ENCODE measurements around the gene SLC7A5. TPM values are rescaled to one million over a fixed set of nuclear protein-coding genes. Genes with fewer than 3 reads are reported as not detected.
A peak's percentile ranks its signal among the peaks of the same experiment; 100 is the strongest.
"Not testable (repeated sequence)": the region's sequence is repeated elsewhere in the genome, so short reads cannot be mapped to it uniquely, and the experiment has no call there.

The SLC7A5 gene
- total RNA-seq, 1 experiment from 2014 or later, result 75.8 TPM

DNA sequence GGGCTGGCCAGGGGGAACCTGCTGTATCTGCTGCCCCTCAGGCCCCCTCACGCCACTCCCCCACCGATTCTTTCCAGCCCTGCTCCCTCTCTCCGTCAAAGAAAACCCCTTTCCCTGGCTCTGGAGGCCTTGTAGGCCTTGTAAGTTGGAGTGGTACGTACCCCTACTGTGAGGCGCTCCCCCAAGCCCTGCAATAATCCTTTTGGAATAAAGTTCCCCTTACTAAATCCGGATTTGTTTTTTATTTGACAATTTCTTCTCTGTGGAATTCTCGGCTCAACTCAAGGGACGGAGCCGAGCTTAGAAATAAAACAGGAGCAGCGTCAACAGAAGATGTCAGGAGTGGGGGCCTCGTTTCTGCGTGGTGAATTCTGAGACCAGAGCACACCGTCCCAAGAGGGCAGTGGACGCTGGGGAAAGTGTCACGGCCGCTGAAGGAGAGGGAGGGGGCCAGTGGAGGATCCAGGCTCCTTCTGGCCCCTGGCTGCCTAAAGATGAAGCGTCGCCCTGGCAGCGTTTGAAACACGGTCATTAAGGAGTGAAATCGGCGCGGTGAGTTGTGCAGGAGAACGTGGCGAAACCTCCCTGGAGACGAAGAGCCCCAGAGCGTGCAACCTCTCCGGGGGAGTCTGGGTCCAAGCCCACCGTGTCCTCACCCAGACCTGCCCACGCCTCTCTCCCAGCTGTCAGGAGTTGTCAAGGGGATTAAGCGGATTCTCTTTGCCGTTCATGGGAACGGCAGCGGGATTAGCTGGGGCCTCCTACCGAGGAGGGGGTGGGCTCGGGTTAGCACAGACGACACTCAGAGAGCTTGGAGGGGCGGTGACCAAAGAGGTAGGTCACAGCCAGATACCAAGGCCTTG is 47.0 kb downstream of the SLC7A5 start:
- no peak for DNase-seq (ENCODE audit: low spot score)

DNA sequence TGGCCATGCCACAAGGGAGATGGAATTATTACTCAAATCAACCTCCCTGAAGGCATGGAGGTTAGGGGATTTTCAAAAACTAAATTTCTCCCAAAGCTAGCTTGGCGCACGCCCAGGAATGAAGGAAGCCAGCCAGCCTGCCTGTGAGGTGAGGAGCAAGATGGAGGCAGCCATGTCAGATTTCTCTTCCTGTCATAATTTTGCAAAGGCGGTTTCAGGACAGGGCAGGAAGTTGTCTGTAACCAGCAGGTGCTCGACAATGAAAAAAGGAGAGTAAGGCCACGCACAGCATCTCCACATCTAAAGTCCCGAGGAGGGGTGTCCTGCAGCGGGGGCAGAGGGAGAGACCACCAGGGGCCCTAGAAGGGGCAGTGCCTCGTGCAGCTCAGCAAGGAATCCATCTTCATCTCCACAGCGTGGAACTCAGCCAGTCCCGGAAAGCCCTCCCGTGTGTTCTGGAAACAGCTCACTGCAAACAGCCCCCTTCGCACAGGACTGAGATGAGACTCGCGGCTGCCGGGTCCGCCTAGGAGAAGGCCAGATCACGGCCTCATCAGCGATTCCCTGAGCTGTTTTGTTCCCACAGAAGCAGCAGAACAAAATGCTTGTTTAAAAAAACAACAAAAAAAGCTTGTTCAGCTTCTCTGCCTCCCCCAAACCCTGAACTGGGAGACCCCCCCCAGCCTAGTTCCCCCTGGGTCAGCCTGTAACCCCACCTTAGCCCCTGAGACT is 47.8 kb downstream of the SLC7A5 start:
- no peak for DNase-seq (ENCODE audit: low spot score)

DNA sequence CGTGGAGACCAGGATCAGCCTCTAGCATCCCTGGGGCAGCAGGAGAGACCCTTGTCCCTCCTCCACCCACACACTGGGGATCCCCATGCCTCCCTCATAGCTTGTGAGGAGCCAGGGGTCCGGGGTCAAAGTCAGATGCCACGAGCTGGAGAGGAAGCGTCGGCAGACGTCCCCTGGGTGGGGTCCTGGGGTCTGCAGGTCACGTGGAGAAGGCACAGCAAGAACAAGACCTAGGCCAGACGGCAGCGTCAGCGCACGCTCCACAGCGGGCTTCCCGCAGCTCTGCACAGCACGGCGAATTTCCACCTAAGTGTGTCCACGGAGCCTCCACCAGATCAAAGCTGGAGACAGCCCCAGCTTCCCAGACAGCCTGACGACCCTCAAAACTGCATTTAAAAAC is 49.3 kb downstream of the SLC7A5 start:
- DNase-seq (ENCODE audit: low spot score), result no peak

DNA sequence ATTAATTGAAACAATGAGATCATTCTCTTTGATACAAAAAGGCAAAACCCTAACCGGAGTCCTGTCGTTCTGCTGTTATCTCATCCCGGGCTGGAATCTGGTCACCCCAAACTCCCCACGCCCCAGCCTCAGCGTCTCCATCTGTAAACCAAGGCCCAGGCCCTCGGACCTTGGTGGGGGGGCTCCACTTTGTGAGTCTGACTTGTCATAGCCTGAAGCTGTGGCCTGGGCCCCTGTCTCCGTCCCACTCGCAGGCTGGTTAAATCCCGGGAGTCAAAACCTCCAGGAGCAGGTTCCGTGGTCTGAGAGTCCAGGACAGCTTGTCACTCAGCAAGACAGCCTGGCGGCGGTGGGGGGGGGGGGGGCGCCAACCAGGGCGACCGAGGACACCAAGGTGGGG is 50.0 kb downstream of the SLC7A5 start:
- DNase-seq (ENCODE audit: low spot score), result no peak

DNA sequence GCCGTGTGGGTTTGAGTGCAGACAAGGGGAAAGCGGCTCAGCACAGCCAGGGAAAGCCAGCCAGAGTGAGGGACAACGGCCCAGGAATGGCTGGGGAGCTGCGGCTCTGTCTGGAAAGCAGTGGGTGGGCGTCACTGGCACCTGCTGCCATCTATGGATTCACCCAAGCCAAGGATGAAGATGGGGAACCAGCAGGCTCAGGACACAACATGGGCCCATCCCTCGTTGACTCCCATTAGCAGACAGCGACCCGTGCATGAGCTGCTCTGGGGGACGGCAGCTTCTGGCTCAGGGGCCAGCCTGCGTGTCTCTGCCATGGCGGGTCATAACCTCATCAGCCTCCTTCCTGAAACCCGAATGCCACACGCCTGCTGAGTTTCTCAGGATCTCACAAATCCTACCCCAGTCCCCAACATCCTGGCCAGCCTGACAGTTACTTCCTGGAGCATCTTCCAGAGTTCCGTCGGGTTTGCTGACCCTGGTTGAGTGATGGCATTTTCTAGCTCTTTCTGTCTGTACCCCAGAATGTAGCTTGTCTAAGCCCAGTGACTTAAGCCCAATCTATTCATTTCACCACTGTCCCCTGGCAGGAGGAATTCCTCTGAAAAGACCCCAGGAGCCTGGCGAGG is 50.7 kb downstream of the SLC7A5 start:
- no peak for DNase-seq (ENCODE audit: low spot score)

DNA sequence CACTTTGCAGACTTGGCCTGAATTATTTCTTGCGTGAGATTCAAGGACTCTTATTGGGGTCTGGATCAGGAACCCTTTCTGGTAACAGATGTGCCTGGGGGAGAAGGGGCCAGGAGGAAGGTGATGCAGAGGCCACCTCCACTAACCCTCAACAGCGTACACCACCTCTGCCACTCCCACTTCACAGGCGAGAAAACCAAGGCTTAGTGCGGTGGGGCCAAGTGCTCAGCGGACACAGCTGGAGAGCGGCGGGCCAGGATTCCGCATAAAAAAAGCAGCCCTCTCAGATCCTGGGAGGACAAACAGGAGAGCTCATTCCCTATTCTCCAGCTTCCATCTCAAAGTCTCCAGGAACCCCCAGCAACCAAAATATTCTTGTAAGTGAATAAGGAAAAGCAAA is 51.4 kb downstream of the SLC7A5 start:
- DNase-seq (ENCODE audit: low spot score), result no peak

DNA sequence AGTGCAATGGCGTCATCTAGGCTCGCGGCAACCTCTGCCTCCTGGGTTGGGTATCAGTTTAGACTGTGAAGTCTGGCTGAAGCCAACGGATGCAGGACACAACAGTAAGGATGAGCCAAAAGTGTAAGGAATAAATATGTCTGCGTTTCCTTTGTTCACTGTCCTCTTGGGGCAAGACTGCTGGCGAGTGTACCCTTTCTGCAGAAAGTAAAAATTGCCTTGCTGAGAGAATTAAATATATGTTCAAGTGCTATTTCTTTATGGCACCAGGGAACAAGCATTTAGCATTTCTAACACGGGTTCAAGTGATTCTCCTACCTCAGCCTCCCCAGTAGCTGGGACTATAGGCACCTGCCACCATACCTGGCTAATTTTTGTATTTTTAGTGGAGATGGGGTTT is 51.9 kb downstream of the SLC7A5 start:
- DNase-seq (ENCODE audit: low spot score), result not testable (repeated sequence)

DNA sequence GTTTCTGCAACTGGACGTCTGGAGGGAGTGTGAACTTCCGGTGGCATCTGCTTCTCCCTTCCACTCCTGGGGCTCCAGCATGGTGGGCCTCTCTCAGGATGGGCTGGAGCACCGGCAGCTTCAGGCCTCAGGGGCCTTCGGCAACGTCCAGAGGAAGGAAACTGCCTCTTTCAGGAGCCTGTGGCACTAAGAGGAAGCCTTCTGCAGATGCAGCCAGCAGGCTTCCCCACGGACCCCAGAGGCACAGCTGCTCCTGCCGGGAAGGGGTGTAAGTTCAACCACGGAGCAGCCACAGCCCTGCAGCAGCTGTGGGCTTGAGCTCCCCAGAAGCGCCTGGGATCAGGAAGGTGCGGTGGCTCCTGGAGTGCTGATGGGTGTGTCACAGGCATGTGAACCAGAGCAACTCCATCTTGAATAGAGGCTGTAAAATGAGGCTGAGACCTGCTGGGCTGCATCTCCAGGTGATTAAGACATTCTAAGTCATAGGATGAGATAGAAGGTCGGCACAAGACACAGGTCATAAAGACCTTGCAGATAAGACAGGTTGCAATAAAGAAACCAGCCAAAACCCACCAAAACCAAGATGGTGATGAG is 52.7 kb downstream of the SLC7A5 start:
- DNase-seq (ENCODE audit: low spot score), result no peak

DNA sequence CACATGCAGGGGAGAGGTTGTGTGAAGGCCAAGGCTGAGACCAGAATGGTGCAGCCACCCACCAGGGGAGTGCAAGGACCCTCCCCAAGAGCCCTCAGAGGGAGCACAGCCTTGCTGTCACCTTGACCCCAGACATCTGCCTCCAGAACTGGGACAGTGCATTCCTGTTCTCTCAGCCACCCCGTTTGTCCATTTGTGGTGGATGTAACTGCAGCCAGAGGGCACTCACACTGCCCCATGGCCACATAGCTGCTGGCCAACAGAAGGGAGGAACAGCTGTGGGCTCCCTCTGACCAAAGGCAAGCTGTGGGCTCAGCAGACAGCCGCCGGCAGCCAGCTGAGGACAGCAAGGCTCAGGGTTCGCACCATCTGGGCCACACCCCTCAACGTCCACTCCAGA is 53.7 kb downstream of the SLC7A5 start:
- DNase-seq (ENCODE audit: low spot score), result no peak

DNA sequence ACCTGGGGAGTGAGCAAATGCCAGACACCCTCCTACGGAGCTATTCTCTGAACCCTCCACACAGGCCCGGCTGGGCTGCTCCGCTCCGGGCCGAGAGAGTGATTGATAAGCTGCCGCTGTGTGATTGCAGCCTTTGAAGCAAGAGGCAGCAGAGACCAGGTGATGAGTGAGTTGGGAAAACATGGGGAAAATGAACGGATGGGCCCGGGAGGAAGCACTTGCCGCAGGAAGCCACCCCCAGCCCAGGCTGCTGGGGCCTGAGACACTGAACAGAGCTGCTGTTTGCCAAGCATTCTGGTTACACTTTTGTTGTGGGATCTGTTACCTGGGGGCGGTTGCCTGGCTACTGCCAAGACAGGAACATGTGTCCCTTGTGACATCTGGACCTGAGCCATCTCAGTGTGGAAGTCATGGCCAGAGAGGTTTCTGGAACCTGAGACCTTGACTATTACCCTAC is 57.1 kb downstream of the SLC7A5 start:
- no peak for DNase-seq (ENCODE audit: low spot score)

DNA sequence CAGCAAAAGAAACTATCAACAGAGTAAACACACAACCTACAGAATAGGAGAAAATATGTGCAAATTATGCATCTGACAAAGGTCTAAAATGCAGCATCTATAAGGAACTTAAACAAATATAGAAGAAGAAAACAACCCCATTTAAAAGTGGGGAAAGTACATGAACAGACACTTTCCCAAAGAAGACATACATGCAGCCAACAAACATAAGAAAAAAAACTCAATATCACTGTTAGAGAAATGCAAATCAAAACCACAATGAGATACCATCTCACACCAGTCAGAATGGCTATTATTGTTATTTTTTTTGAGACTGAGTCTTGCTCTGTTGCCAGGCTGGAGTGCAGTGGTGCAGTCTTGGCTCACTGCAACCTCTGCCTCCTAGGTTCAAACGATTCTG is 57.9 kb downstream of the SLC7A5 start:
- DNase-seq (ENCODE audit: low spot score), result not testable (repeated sequence)

DNA sequence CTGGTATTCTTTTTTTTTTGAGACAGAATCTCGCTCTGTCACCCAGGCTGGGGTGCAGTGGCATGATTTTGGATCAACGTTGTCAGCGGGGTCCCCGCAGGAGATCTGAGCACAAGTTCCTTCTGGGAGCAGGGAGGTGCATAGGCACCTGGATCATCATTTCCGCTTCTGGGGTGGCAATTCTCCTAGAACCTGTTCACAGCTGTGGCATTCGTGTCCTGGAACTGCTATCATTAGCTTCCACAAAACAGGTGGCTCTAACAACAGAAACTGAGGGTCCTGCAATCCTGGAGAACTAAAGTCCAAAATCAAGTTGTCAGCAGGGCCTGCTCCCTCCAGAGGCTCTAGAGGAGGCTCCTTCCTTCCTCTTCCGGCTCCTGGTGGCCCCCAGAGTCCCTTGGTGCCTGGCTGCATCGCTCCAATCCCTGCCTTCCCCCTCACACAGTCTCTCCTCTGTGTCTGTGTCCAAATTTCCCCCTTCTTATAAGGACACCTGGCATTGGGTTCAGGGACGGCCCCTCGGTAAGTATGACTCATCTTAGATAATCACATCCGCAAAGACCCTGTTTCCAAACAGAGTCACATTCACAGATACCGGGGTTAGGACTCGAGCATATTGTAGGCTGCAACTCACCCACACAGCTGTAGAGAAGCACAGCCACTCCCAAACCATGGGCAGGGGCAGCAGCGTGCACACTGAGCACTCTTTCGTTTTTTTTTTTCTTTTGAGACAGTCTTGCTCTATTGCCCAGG is 60.0 kb downstream of the SLC7A5 start:
- DNase-seq (ENCODE audit: low spot score), result peak; percentile 56

DNA sequence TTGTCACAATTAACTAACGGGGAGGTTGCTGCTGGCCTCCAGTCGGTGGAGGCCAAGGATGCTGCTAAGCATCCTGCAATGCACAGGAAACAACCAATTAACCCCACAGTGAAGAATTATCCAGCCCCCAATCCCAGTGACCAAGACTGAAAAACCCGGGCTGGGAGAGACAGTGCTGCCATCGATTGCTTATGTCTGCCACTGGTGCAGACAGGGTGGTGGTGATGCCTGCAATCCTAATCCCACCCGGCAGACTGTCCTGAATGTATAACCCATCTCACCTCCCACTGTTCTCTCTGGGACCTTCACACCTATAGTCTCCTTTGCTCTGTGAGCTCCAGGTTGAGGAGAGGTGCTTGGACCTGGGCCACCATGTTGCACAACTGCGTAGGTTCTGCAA is 61.2 kb downstream of the SLC7A5 start:
- no peak for DNase-seq (ENCODE audit: low spot score)

DNA sequence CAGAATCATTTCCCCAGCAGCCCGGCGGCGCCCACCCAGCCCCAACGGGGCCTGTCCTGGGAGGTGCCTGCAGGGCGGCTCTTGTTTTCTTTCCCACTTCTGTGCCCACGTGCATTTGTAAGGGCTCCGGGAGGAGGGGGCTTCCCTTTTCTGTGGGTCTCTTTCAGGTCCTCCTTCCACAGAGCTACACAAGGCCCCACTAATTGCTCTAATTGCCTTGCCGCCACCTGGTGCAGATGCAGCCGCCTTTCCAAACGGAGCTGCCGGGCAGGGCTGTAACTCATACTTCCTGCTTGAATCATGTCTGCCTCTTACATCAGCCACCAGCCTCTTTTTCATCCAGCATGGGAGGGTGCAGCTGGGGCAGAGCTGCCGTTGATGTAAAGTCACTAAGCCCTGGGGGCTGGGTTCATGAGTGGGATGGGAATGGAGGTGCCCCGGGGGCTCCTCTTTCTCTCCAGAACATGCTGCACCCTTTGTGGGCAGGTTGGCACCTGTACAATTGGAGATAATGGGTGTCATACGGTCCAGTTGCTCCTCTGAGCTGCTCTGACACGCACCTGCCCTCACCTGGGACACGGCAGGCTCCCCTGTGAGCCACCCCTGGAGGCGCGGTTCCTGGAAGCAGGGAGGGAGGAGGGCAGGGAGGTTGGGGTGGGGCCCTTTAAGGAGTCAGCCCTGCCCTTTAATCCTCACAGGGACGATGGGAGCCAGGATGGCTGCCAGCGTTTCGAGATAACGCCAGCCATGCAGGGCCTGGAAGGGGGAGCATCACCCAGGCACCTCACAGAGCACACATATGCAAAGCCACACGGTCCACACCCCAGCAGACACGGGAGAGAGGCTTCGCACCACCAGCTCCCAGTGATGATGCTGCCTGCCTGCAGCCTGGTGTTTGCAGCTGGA is 62.4 kb downstream of the SLC7A5 start:
- peak; percentile 84 for DNase-seq (ENCODE audit: low spot score)

DNA sequence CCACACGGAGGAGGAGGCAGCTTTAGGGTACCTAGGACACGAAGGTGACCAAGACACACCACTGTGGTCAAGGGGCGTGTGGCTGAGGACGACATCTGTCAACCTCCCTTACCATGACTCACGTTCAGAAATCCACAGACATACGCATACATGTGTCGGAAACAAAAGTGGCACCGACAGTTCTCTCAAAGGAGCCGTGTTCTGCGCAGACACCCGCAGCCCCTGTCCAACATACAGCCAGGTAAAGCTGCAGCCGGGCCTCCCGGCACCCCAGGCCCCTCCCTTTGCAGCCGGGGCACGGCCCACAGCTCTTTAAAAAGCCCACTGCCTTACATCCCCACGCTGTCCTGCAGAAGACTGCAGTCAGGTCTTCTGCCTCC is 63.1 kb downstream of the SLC7A5 start:
- peak; percentile 28 for DNase-seq (ENCODE audit: low spot score)

DNA sequence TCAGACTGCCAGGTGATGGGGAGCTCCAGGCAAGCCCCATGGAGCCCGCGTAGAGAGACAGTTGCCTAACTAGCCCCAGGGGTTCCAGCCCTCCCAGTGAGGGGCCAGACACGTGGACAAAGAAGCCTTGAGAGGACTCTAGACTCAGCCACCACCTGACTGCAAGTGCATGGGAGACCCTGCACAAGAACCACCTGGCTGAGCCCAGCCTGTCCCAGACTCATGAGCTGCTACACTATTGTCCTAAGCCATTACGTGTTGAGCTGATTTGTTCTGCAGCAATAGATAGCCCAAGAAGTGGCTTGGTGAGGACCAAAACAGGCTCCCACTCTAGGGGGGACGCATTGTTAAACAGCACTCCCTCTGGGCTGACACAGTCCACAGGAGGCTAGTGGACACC is 65.9 kb downstream of the SLC7A5 start:
- DNase-seq (ENCODE audit: low spot score), result no peak

DNA sequence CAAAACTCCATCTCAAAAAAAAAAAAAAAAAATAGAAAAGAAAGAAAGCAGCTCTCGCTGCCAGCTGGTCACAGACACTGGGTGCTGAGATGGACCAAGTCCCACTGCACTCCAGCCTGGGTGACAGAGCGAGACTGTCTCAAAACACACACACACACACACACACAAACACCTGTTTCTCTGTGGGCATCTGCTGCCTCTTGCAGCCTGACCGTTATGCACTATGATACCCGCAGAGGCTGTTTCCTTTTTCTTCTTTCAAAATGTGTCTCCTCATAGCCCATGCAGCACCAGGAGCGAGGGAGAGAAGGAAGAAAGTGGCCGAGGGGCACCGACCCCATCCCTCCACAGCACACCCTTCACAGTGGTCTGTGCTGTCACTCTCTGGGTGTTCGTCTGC is 66.6 kb downstream of the SLC7A5 start:
- no peak for DNase-seq (ENCODE audit: low spot score)

DNA sequence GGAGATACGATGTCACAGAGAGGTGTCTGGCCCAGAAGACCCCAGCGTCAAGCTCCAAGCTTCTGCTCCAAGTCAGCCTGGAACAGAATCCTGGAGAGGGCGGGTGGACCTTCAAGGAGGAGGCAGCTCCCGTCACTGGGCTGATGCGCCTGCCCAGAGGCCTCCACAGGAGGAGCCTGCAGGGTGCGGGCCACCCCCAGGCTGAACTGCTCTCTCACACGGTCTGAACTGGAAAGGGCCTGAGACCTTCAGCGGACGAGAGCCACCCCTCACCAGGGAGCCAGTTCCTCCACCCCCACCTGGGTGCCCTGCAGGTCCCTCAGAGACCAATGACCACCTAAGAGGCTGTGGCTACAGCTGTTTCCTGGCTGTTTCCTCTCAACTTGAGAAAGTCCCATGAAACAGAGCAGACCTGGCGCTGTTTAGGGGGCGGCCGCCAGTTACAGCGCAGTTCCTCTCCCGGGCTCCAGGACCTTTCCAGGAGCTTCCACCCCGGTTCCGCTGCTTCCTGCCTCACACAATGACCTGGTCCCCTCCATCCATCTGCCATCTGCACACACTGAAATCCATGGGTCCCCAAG is 67.5 kb downstream of the SLC7A5 start:
- no peak for DNase-seq (ENCODE audit: low spot score)

DNA sequence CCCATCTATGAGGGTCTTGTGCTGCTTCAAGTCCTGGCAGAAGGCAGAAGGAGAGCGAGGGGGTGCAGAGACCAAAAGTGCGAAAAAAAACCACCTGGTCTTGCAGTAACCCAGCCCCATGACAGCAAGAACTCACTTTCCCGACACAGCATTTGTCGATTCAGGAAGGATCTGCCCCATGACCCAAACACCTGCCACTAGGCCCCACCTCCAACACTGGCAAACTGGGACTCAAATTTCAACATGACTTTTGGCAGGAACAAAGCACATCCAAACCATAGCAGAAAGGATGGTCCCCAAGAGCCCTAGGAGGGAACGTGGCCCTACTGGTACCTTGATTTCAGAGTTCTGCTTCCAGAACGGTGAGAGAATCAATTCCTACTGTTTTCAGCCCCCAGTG is 68.8 kb downstream of the SLC7A5 start:
- no peak for DNase-seq (ENCODE audit: low spot score)

DNA sequence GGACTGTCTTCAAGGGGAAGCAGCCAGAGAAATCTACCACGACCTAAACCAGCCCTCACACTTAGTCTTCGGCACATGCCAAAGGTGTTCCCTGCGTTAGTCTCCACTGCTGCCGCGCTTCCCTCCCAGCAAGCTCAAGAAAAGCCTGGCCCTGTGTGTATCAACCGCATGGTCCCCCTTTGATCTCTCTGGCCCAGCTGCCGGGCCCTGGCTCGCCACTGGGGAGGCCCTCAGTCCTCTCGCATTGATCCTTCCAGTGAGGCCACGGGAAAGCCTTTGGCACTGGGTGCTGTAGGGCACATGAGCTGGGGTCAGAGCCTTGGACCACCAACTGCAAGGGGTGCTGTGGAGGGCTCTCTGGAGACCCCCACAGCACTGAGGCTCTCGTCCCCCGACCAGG is 74.0 kb downstream of the SLC7A5 start:
- DNase-seq (ENCODE audit: low spot score), result no peak
